Suprapubic skin (tissue), 4 donors: ENCODE data around the gene ALG14. TPM values are rescaled to one million over a fixed set of nuclear protein-coding genes. Genes with fewer than 3 reads are reported as not detected.

Source experiments
- DNase-seq, 2 donors: peaks; one replicate each; pipeline ENCODE4 v3.0.0-alpha.2; 2019; ENCODE audit warnings: low spot score in 2 of 2
- H3K27ac ChIP-seq: fragments of 200-600 bp; sonication (generic); one replicate; pipeline ENCODE4 v1.5.1; 2019
- H3K27me3 ChIP-seq: fragments of 200-600 bp; sonication (generic); one replicate; pipeline ENCODE4 v1.5.1; 2019
- H3K36me3 ChIP-seq: fragments of 200-600 bp; sonication (generic); one replicate; pipeline ENCODE4 v1.5.1; 2019
- H3K4me1 ChIP-seq: fragments of 200-600 bp; sonication (generic); one replicate; pipeline ENCODE4 v1.5.1; 2019
- H3K4me3 ChIP-seq: fragments of 200-600 bp; sonication (generic); one replicate; pipeline ENCODE4 v1.5.1; 2019; ENCODE audit warnings: mild to moderate bottlenecking
- H3K9me3 ChIP-seq: fragments of 200-600 bp; sonication (generic); one replicate; pipeline ENCODE4 v1.5.1; 2019
- CTCF ChIP-seq, 2 donors: fragments of 200-600 bp in 1 of 2; fragments of 450-650 bp in 1 of 2; sonication (generic) in 1 of 2; IDR thresholded peaks; one replicate each; pipeline ENCODE4 v1.5.1; 2016 to 2019; ENCODE audit warnings: antibody characterized with exemption in 2 of 2, mild to moderate bottlenecking in 1 of 2, moderate library complexity in 1 of 2
- EP300 ChIP-seq: sonication (generic); formaldehyde crosslinking; IDR thresholded peaks from one replicate; pipeline ENCODE4 v1.6.1; 2017; ENCODE audit warnings: antibody characterized with exemption
- POLR2A ChIP-seq, 2 donors: fragments of 450-650 bp; IDR thresholded peaks; one replicate each; pipeline ENCODE4 v1.6.1; 2017; ENCODE audit warnings: antibody characterized with exemption in 2 of 2, mild to moderate bottlenecking in 2 of 2, moderate library complexity in 2 of 2
- POLR2AphosphoS5 ChIP-seq, 3 donors: sonication (generic); formaldehyde crosslinking; IDR thresholded peaks; one replicate each; pipeline ENCODE4 v1.6.1; 2017; ENCODE audit warnings: antibody characterized with exemption in 3 of 3
- WGBS: methylation state at CpG from one replicate; pipeline ENCODE4 v1.1.5; 2018; 5-methylcytosine and 5-hydroxymethylcytosine counted together
- total RNA-seq, 4 donors: library from RNA; depleted of rRNA; stranded (reverse); fragments of >200 nt; gene quantifications; one replicate each; pipeline ENCODE4 v1.1.0, GENCODE V29; 2016

ALG14 gene
- total RNA-seq, 4 donors from 2014 or later, result 0.80 to 1.6 (median 1.1) TPM

- Histone ChIP-seq H3K4me1 (peaks cover 19% of the 10 kb centered on the region), H3K4me3 (no peak overlapping the region), H3K36me3 (no peaks in the 10 kb centered on the region), H3K27me3 (no peaks in the 10 kb centered on the region), H3K27ac (no peak overlapping the region), H3K9me3 (no peaks in the 10 kb centered on the region)
- no peak for DNase-seq
- TF ChIP-seq POLR2AphosphoS5 (IDR thresholded peaks at IDR 0.05), result no peak
- no peak for TF ChIP-seq EP300
- no peak for TF ChIP-seq CTCF (IDR thresholded peaks at IDR 0.05)
- TF ChIP-seq POLR2A (IDR thresholded peaks at IDR 0.05), result no peak
- 84% methylated on average over 4 of the region's 4 CpGs for WGBS
These were observed 69.4 kb downstream of the ALG14 start for GRCh38 chr1:95003433-95003738.

- Histone ChIP-seq H3K4me3 (no peak overlapping the region), H3K27me3 (no peaks in the 10 kb centered on the region), H3K36me3 (no peaks in the 10 kb centered on the region), H3K9me3 (no peaks in the 10 kb centered on the region), H3K27ac (no peak overlapping the region), H3K4me1 (peaks cover 19% of the 10 kb centered on the region)
- 27% methylated on average over 8 of the region's 8 CpGs for WGBS
- DNase-seq, result no peak
- TF ChIP-seq POLR2A (IDR thresholded peaks at IDR 0.05), result no peak
- no peak for TF ChIP-seq POLR2AphosphoS5 (IDR thresholded peaks at IDR 0.05)
- no peak for TF ChIP-seq CTCF (IDR thresholded peaks at IDR 0.05)
- TF ChIP-seq EP300, result no peak
These were observed 70.0 kb downstream of the ALG14 start for GRCh38 chr1:95002540-95003432.

GRCh38 chr1:95002164-95002539 is 70.6 kb downstream of the ALG14 start:
- H3K36me3 ChIP-seq, result no peaks in the 10 kb centered on the region
- no peak for DNase-seq
- no peaks in the 10 kb centered on the region for H3K9me3 ChIP-seq
- TF ChIP-seq CTCF (IDR thresholded peaks at IDR 0.05) (no peak), EP300 (no peak), POLR2AphosphoS5 (IDR thresholded peaks at IDR 0.05) (no peak), POLR2A (IDR thresholded peaks at IDR 0.05) (no peak)
- peaks cover 15% of the 10 kb centered on the region for H3K4me1 ChIP-seq
- no peaks in the 10 kb centered on the region for H3K27me3 ChIP-seq
- WGBS, result 49% methylated on average over 5 of the region's 5 CpGs
- H3K4me3 ChIP-seq, result no peak overlapping the region
- no peak overlapping the region for H3K27ac ChIP-seq

- no peak for DNase-seq
- TF ChIP-seq CTCF (IDR thresholded peaks at IDR 0.05), result no peak
- no peak for TF ChIP-seq POLR2AphosphoS5 (IDR thresholded peaks at IDR 0.05)
- TF ChIP-seq POLR2A (IDR thresholded peaks at IDR 0.05), result no peak
- TF ChIP-seq EP300, result no peak
- Histone ChIP-seq H3K36me3 (no peaks in the 10 kb centered on the region), H3K9me3 (no peaks in the 10 kb centered on the region), H3K4me3 (no peak overlapping the region), H3K4me1 (peaks cover 14% of the 10 kb centered on the region), H3K27me3 (no peaks in the 10 kb centered on the region), H3K27ac (no peak overlapping the region)
- WGBS, result 82% methylated on average over 4 of the region's 4 CpGs
These were observed 73.2 kb downstream of the ALG14 start for GRCh38 chr1:94999456-95000131.

- peaks cover 16% of the 10 kb centered on the region for H3K4me1 ChIP-seq
- TF ChIP-seq EP300 (no peak), CTCF (IDR thresholded peaks at IDR 0.05) (no peak), POLR2AphosphoS5 (IDR thresholded peaks at IDR 0.05) (no peak), POLR2A (IDR thresholded peaks at IDR 0.05) (no peak)
- DNase-seq, result no peak
- WGBS, result 98% methylated on average over 2 of the region's 2 CpGs
- no peak overlapping the region for H3K4me3 ChIP-seq
- H3K36me3 ChIP-seq, result no peaks in the 10 kb centered on the region
- H3K27ac ChIP-seq, result no peak overlapping the region
- no peaks in the 10 kb centered on the region for H3K27me3 ChIP-seq
- H3K9me3 ChIP-seq, result no peaks in the 10 kb centered on the region
These were observed 74.0 kb downstream of the ALG14 start for GRCh38 chr1:94998748-94999147.
